Embryonic facial prominence (tissue), 1 donor: ENCODE data around the gene VPS35L.

ENCODE experiments used
- DNase-seq: peaks from one replicate; pipeline ENCODE4 v3.0.0-alpha.2; 2016; ENCODE audit errors: extremely low spot score

The VPS35L gene

GRCh38 chr16:19555186-19555937, at the start of gene VPS35L:
Gene VPS35L, plus strand, starts transcription at chr16:19555703. Its CDS starts 27 bp downstream, at chr16:19555730.
- DNase-seq, result peak; percentile 95

- DNase-seq, result no peak
Observed at GRCh38 chr16:19506965-19507364, 48.5 kb upstream of the VPS35L start.

GRCh38 chr16:19507867-19508266, 47.6 kb upstream of the VPS35L start:
- no peak for DNase-seq

- no peak for DNase-seq
Observed at GRCh38 chr16:19512297-19512696, 43.2 kb upstream of the VPS35L start.

GRCh38 chr16:19513377-19514053, 42.0 kb upstream of the VPS35L start:
- no peak for DNase-seq

GRCh38 chr16:19515757-19516156, 39.7 kb upstream of the VPS35L start:
- no peak for DNase-seq

- no peak for DNase-seq
Observed at GRCh38 chr16:19517424-19518089, 37.9 kb upstream of the VPS35L start.

- no peak for DNase-seq
Observed at GRCh38 chr16:19518388-19518787, 37.1 kb upstream of the VPS35L start.

GRCh38 chr16:19520861-19521331, 34.6 kb upstream of the VPS35L start:
- no peak for DNase-seq

GRCh38 chr16:19521471-19522396, 33.8 kb upstream of the VPS35L start, which contains the start of gene GDE1:
Gene GDE1, minus strand, starts transcription at chr16:19522098. Its CDS starts 134 bp downstream, at chr16:19521964.
- DNase-seq, result peak; percentile 85

- DNase-seq, result no peak
Observed at GRCh38 chr16:19522397-19522732, 33.1 kb upstream of the VPS35L start.

- no peak for DNase-seq
Observed at GRCh38 chr16:19522760-19523159, 32.7 kb upstream of the VPS35L start.

- no peak for DNase-seq
Observed at GRCh38 chr16:19523184-19523558, 32.3 kb upstream of the VPS35L start.

GRCh38 chr16:19523559-19524355, 31.7 kb upstream of the VPS35L start, which contains the start of gene CCP110:
Gene CCP110, plus strand, starts transcription at chr16:19523942. Its CDS starts 3,940 bp downstream, at chr16:19527882.
- DNase-seq, result peak; percentile 89

GRCh38 chr16:19524356-19524615, 31.2 kb upstream of the VPS35L start:
- DNase-seq, result no peak

- no peak for DNase-seq
Observed at GRCh38 chr16:19524616-19525384, 30.7 kb upstream of the VPS35L start.

GRCh38 chr16:19525385-19525723, 30.1 kb upstream of the VPS35L start:
- DNase-seq, result no peak

GRCh38 chr16:19527161-19527560, 28.3 kb upstream of the VPS35L start:
- DNase-seq, result no peak

- DNase-seq, result no peak
Observed at GRCh38 chr16:19528666-19529065, 26.8 kb upstream of the VPS35L start.

GRCh38 chr16:19532601-19533000, 22.9 kb upstream of the VPS35L start:
- no peak for DNase-seq
